Measurements from ENCODE around the gene RBM11.

DNA sequence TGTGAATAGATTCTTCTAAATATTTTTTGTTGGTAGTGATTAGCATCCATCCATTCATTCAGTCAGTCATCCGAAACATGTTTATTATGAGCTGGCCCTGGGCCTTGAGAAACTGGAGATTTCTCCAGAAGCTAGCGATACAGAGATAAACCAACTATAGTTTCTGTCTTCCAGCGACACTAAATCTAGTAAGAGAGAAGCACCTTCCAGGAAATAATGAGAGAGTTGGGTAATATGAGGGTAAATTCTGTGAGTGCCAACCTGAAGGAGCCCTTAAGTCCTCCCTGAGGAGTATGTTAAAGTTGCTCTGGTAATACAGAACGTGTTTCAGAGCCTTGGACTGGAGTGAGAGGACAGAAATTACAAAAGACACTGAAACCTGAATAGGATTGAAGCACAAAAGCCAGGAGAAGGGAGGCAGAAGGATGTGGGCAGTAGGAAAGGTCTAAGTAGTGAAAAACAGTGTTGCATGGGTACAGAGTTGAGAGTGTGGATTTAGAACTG, 59.8 kb downstream of the RBM11 start:
- TF ChIP-seq, protein P1, sequence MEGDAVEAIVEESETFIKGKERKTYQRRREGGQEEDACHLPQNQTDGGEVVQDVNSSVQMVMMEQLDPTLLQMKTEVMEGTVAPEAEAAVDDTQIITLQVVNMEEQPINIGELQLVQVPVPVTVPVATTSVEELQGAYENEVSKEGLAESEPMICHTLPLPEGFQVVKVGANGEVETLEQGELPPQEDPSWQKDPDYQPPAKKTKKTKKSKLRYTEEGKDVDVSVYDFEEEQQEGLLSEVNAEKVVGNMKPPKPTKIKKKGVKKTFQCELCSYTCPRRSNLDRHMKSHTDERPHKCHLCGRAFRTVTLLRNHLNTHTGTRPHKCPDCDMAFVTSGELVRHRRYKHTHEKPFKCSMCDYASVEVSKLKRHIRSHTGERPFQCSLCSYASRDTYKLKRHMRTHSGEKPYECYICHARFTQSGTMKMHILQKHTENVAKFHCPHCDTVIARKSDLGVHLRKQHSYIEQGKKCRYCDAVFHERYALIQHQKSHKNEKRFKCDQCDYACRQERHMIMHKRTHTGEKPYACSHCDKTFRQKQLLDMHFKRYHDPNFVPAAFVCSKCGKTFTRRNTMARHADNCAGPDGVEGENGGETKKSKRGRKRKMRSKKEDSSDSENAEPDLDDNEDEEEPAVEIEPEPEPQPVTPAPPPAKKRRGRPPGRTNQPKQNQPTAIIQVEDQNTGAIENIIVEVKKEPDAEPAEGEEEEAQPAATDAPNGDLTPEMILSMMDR (IDR thresholded peaks at IDR 0.05) = no peak
- TF ChIP-seq POLR2A (IDR thresholded peaks at IDR 0.05) = no peak

Data from breast epithelium (tissue), 3 donors.